OCI-LY1 (cell line): ENCODE data around the gene SSR2.

ENCODE experiments used
- H2AFZ ChIP-seq: fragments of 200-600 bp; sonication (generic), shearing (Covaris generic); 2 replicates; pipeline ENCODE4 v1.6.0; 2014; ENCODE audit warnings: antibody characterized with exemption, mild to moderate bottlenecking, low read length
- H3F3A ChIP-seq: fragments of 200-600 bp; sonication (generic), shearing (Covaris generic); 2 replicates; pipeline ENCODE4 v1.6.0; 2014; ENCODE audit warnings: mild to moderate bottlenecking, antibody characterized with exemption, low read length, moderate library complexity; ENCODE audit not compliant: insufficient read depth
- H3K27ac ChIP-seq: fragments of 200-600 bp; sonication (generic); 2 replicates; pipeline ENCODE4 v1.5.1; 2014; ENCODE audit warnings: low read length, mixed run types, mild to moderate bottlenecking, low read depth; ENCODE audit not compliant: poor library complexity, severe bottlenecking
- H3K27me3 ChIP-seq: fragments of 200-600 bp; sonication (generic); 2 replicates; pipeline ENCODE4 v1.6.0; 2014; ENCODE audit warnings: antibody characterized with exemption, mild to moderate bottlenecking, low read length, moderate library complexity; ENCODE audit not compliant: insufficient read depth
- H3K36me3 ChIP-seq: fragments of 200-600 bp; sonication (generic); 2 replicates; pipeline ENCODE4 v1.6.1; 2014; ENCODE audit warnings: mild to moderate bottlenecking, antibody characterized with exemption, low read length, moderate library complexity, mixed read lengths; ENCODE audit not compliant: insufficient read depth
- H3K4me1 ChIP-seq: fragments of 200-600 bp; sonication (generic); 2 replicates; pipeline ENCODE4 v1.5.1; 2014; ENCODE audit warnings: mild to moderate bottlenecking, low read length, moderate library complexity; ENCODE audit not compliant: insufficient read depth, severe bottlenecking
- H3K4me2 ChIP-seq: fragments of 200-600 bp; sonication (generic), shearing (Covaris generic); 2 replicates; pipeline ENCODE4 v1.6.1; 2014; ENCODE audit warnings: low read length
- H3K4me3 ChIP-seq: fragments of 200-600 bp; sonication (generic); 2 replicates; pipeline ENCODE4 v1.5.1; 2014; ENCODE audit warnings: low read length, low read depth, mild to moderate bottlenecking, mixed read lengths; ENCODE audit not compliant: poor library complexity, severe bottlenecking
- H3K79me2 ChIP-seq: fragments of 200-600 bp; shearing (Covaris generic); 2 replicates; pipeline ENCODE4 v1.6.1; 2016; ENCODE audit warnings: mixed run types, low read length, mixed read lengths; ENCODE audit not compliant: insufficient read depth
- H3K9ac ChIP-seq: fragments of 200-600 bp; sonication (generic), shearing (Covaris generic); 2 replicates; pipeline ENCODE4 v1.6.1; 2014; ENCODE audit warnings: mild to moderate bottlenecking, low read length, mixed read lengths
- H3K9me2 ChIP-seq: fragments of 200-600 bp; sonication (generic), shearing (Covaris generic); 2 replicates; pipeline ENCODE4 v1.6.1; 2014; ENCODE audit warnings: low read depth, mild to moderate bottlenecking, low read length, mixed read lengths
- H3K9me3 ChIP-seq: fragments of 200-600 bp; shearing (Covaris generic); 2 replicates; pipeline ENCODE4 v1.6.1; 2014; ENCODE audit warnings: low read length, mixed read lengths
- H4K20me1 ChIP-seq: fragments of 200-600 bp; sonication (generic), shearing (Covaris generic); 2 replicates; pipeline ENCODE4 v1.6.0; 2016; ENCODE audit warnings: mild to moderate bottlenecking, low read length; ENCODE audit not compliant: insufficient read depth
- EZH2 ChIP-seq: fragments of 200-600 bp; sonication (generic), shearing (Covaris generic); IDR thresholded peaks from 2 replicates; pipeline ENCODE4 v1.8.0; 2017; ENCODE audit warnings: borderline replicate concordance, mixed run types, mild to moderate bottlenecking, antibody characterized with exemption, low read length, moderate library complexity, mixed read lengths
- TF ChIP-seq, protein P1 (sequence below): fragments of 200-600 bp; sonication (generic), shearing (Covaris generic); IDR thresholded peaks from 2 replicates; pipeline ENCODE4 v1.5.1; 2017; ENCODE audit warnings: mild to moderate bottlenecking, antibody characterized with exemption, low read length, moderate library complexity, mixed read lengths

Gene SSR2

DNA sequence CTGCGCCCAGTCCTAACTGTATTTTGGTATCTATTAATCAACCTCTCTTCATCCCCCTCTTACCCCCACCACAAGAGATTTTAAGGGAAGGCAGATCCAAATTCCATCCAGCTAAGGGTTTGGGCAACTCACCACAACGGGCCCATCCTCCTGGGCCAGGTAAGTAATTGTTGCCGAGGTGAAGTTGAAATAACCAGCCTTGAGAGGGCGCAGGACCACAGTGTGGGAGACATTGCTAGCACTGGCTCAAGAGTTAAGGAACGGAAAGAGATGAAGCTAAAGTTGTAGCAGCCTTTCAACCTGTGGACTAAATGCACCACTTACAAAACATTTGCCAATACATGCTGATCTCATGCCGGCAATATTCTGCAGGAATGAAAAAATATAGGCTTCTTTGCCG lies 5.9 kb downstream of the SSR2 start:
- Histone ChIP-seq H3K4me2 (no peak overlapping the region), H3K4me1 (peaks cover 12% of the 10 kb centered on the region), H3K36me3 (peaks cover 89% of the 10 kb centered on the region), H3K9me2 (no peaks in the 10 kb centered on the region), H3K79me2 (peaks cover 4% of the 10 kb centered on the region), H3K27ac (no peak overlapping the region), H3F3A (no peaks in the 10 kb centered on the region), H2AFZ (no peak overlapping the region), H3K27me3 (no peaks in the 10 kb centered on the region), H4K20me1 (no peaks in the 10 kb centered on the region), H3K9ac (no peak overlapping the region), H3K4me3 (no peak overlapping the region), H3K9me3 (no peaks in the 10 kb centered on the region)
- TF ChIP-seq, protein P1, sequence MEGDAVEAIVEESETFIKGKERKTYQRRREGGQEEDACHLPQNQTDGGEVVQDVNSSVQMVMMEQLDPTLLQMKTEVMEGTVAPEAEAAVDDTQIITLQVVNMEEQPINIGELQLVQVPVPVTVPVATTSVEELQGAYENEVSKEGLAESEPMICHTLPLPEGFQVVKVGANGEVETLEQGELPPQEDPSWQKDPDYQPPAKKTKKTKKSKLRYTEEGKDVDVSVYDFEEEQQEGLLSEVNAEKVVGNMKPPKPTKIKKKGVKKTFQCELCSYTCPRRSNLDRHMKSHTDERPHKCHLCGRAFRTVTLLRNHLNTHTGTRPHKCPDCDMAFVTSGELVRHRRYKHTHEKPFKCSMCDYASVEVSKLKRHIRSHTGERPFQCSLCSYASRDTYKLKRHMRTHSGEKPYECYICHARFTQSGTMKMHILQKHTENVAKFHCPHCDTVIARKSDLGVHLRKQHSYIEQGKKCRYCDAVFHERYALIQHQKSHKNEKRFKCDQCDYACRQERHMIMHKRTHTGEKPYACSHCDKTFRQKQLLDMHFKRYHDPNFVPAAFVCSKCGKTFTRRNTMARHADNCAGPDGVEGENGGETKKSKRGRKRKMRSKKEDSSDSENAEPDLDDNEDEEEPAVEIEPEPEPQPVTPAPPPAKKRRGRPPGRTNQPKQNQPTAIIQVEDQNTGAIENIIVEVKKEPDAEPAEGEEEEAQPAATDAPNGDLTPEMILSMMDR: no peak
- no peak for TF ChIP-seq EZH2

DNA sequence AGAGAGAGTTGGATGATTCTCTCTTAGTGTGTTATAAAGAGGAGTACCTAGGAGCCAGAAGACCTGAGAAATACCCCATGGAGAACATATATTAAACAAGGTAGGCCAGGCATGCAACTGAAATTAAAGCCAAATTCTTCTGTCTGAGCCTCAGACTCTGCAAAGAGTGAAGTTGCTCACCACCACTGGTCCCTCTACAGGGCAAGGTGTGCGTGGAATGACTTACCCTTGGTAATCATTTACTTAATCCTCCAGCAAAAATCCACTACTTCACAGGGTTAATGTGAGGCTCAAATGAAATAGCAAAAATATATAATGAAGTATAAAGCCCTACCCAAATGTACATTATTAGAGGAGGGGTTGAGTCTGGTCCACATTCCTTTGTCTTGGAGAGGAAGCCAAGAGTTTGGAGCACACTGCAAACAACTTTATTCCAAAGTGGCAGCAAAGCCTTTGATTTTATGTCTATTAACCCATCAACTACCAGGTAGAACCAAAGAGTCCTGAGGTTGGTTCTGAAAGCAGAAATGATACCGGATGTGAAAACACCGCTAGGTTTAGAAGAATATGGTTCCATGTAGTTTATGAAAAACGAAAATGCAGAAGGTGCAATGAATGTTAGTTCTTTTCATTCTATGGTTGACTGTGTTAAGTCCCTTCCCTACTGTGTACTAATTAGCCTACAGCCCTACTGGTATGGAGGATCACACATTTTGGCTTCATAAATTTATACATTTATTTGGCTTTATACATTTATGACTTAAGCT lies 8.5 kb downstream of the SSR2 start:
- Histone ChIP-seq H4K20me1 (no peaks in the 10 kb centered on the region), H2AFZ (no peak overlapping the region), H3K27ac (no peak overlapping the region), H3K36me3 (peaks cover 84% of the 10 kb centered on the region), H3K4me2 (no peak overlapping the region), H3K9me3 (no peaks in the 10 kb centered on the region), H3K79me2 (no peaks in the 10 kb centered on the region), H3K4me3 (no peak overlapping the region), H3K9me2 (no peaks in the 10 kb centered on the region), H3K9ac (no peak overlapping the region), H3F3A (no peaks in the 10 kb centered on the region), H3K27me3 (no peaks in the 10 kb centered on the region), H3K4me1 (peaks cover 8% of the 10 kb centered on the region)
- TF ChIP-seq, protein P1: no peak
- no peak for TF ChIP-seq EZH2

DNA sequence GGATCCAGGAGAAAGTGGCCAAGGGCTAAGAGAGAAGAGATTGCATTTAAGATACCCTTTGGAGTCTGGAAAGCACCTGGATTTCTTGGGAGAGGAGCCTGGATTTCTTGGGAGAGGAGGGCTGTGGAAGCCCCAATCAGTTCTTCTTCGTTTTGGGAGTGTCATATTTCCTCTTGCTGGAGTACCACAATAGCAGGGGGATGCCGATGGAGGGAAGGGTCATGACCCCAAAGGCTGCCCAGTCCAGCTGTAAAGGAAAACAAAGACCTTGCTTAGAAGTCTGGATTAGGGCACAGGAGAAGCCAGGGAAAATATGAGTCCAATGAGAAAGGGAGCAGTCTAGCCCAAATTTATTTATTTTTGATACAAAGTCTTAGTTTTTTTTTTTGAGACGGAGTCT lies 11.3 kb downstream of the SSR2 start:
- peaks cover 8% of the 10 kb centered on the region for H3K4me1 ChIP-seq
- peaks cover 58% of the 10 kb centered on the region for H3K36me3 ChIP-seq
- no peaks in the 10 kb centered on the region for H3K27me3 ChIP-seq
- TF ChIP-seq EZH2: no peak
- TF ChIP-seq, protein P1: no peak
- H3K9me3 ChIP-seq: no peaks in the 10 kb centered on the region
- H2AFZ ChIP-seq: no peak overlapping the region
- H3K27ac ChIP-seq: no peak overlapping the region
- H3K4me3 ChIP-seq: no peak overlapping the region
- H3K9me2 ChIP-seq: no peaks in the 10 kb centered on the region
- no peaks in the 10 kb centered on the region for H3K79me2 ChIP-seq
- H4K20me1 ChIP-seq: no peaks in the 10 kb centered on the region
- H3F3A ChIP-seq: no peaks in the 10 kb centered on the region
- H3K9ac ChIP-seq: no peak overlapping the region
- no peak overlapping the region for H3K4me2 ChIP-seq
